Endothelial cell of umbilical vein (primary cell): ENCODE measurements around the gene UTS2R. TPM values are rescaled to one million over a fixed set of nuclear protein-coding genes. Genes with fewer than 3 reads are reported as not detected.

Experiments
- BruUV-seq: library from RNA; stranded (reverse); fragments of 400-500 nt; replicated peaks from 2 replicates; lab custom pipeline; 2021; lab: Mats Ljungman, UMichigan
- CTCF ChIA-PET: fragments of 300-600, 350-600 bp; sonication (Branson Sonifier 250); formaldehyde crosslinking; loops from one replicate; lab custom pipeline; 2021; ENCODE audit warnings: antibody characterized with exemption, inconsistent platforms; lab: Charles Lee
- POLR2A ChIA-PET: fragments of 300-600, 350-600 bp; sonication (Branson Sonifier 250); formaldehyde crosslinking; loops from one replicate; lab custom pipeline; 2021; ENCODE audit warnings: antibody characterized with exemption, inconsistent platforms; lab: Charles Lee
- DNase-seq: peaks from one replicate; pipeline ENCODE4 v3.0.0-alpha.2; 2011; ENCODE audit warnings: low read depth, low spot score
- FAIRE-seq: peaks from 2 replicates; lab custom pipeline; 2011; peaks lifted over from hg19 to GRCh38; lab: Jason Lieb, UNC
- H2AFZ ChIP-seq: 2 replicates; pipeline ENCODE4 v1.6.0; 2012; ENCODE audit warnings: low read depth, low read length, control low read depth, inconsistent platforms
- H3K27ac ChIP-seq: 2 replicates; pipeline ENCODE4 v1.5.1; 2011; ENCODE audit warnings: low read depth, mild to moderate bottlenecking, control low read depth, low read length, moderate library complexity; ENCODE audit not compliant: insufficient read depth
- H3K27me3 ChIP-seq, 2 experiments: 2 replicates each; pipeline versions ENCODE4 v1.6.0 to v1.6.1; 2011; ENCODE audit warnings: low read length in 2 of 2, mixed read lengths in 1 of 2; ENCODE audit not compliant: control insufficient read depth in 2 of 2, insufficient read depth in 2 of 2
- H3K36me3 ChIP-seq, 2 experiments: 2 replicates in 1 of 2; 3 replicates in 1 of 2; pipeline ENCODE4 v1.5.1; 2011; ENCODE audit warnings: low read length in 2 of 2, mild to moderate bottlenecking in 1 of 2, moderate library complexity in 1 of 2; ENCODE audit not compliant: control insufficient read depth in 2 of 2, insufficient read depth in 2 of 2; ENCODE audit errors: extremely low read depth in 1 of 2
- H3K4me1 ChIP-seq: 3 replicates; pipeline ENCODE4 v1.5.1; 2011; ENCODE audit warnings: mild to moderate bottlenecking, low read length; ENCODE audit not compliant: control insufficient read depth, insufficient read depth; ENCODE audit errors: extremely low read depth
- H3K4me2 ChIP-seq: 2 replicates; pipeline ENCODE4 v1.6.1; 2011; ENCODE audit warnings: low read length, control low read depth, mixed read lengths; ENCODE audit not compliant: insufficient read depth
- H3K4me3 ChIP-seq, 3 experiments: fragments of 200-600 bp in 1 of 3; sonication (generic), shearing (Covaris generic) in 1 of 3; replicated peaks in 1 of 3; 2 replicates each; pipeline ENCODE4 v1.5.1; 2011 to 2016; ENCODE audit warnings: control low read depth in 3 of 3, low read length in 3 of 3, mild to moderate bottlenecking in 2 of 3, inconsistent platforms in 1 of 3, low read depth in 1 of 3, moderate library complexity in 1 of 3; ENCODE audit not compliant: insufficient read depth in 1 of 3
- H3K79me2 ChIP-seq: 2 replicates; pipeline ENCODE4 v1.6.0; 2012; ENCODE audit warnings: low read length, inconsistent platforms; ENCODE audit not compliant: control insufficient read depth, insufficient read depth
- H3K9ac ChIP-seq: replicated peaks from 2 replicates; pipeline ENCODE3; 2011; ENCODE audit warnings: low read length, control low read depth; ENCODE audit not compliant: insufficient read depth; ENCODE audit errors: extremely low read depth
- H3K9me1 ChIP-seq: replicated peaks from 3 replicates; pipeline ENCODE4 v1.6.0; 2011; ENCODE audit warnings: mild to moderate bottlenecking, low read length; ENCODE audit not compliant: control insufficient read depth, insufficient read depth; ENCODE audit errors: extremely low read depth
- H3K9me3 ChIP-seq: replicated peaks from 2 replicates; pipeline ENCODE4 v1.5.1; 2012; ENCODE audit warnings: low read length, inconsistent platforms; ENCODE audit not compliant: control insufficient read depth, insufficient read depth
- H4K20me1 ChIP-seq: replicated peaks from 2 replicates; pipeline ENCODE3; 2011; ENCODE audit warnings: mild to moderate bottlenecking, low read length; ENCODE audit not compliant: control insufficient read depth, insufficient read depth; ENCODE audit errors: extremely low read depth
- EZH2 ChIP-seq: IDR thresholded peaks from 2 replicates; pipeline ENCODE4 v1.6.1; 2012; ENCODE audit warnings: borderline replicate concordance, low read depth, mild to moderate bottlenecking, moderate library complexity, low read length, inconsistent platforms; ENCODE audit not compliant: severe bottlenecking
- FOS ChIP-seq: IDR thresholded peaks from 2 replicates; pipeline ENCODE4 v1.6.1; 2011; ENCODE audit warnings: mild to moderate bottlenecking, low read length, moderate library complexity, borderline replicate concordance; ENCODE audit not compliant: insufficient read depth
- GATA2 ChIP-seq: IDR thresholded peaks from 2 replicates; pipeline ENCODE4 v1.7.0; 2011; ENCODE audit warnings: low read depth, mild to moderate bottlenecking, moderate library complexity, mixed read lengths, low read length; ENCODE audit not compliant: insufficient read length, insufficient read depth
- JUN ChIP-seq: IDR thresholded peaks from 2 replicates; pipeline ENCODE4 v1.6.1; 2011; ENCODE audit warnings: borderline replicate concordance, low read depth; ENCODE audit not compliant: insufficient read length, insufficient read depth
- MYC ChIP-seq: IDR thresholded peaks from one replicate; pipeline ENCODE4 v1.6.1; 2011; ENCODE audit warnings: mild to moderate bottlenecking, low read depth, low read length
- POLR2A ChIP-seq: IDR thresholded peaks from 2 replicates; pipeline ENCODE4 v1.6.1; 2012; ENCODE audit warnings: low read depth, mild to moderate bottlenecking, control low read depth, low read length
- POLR2AphosphoS5 ChIP-seq: IDR thresholded peaks from 2 replicates; pipeline ENCODE4 v1.6.1; 2012; ENCODE audit warnings: low read depth, mild to moderate bottlenecking, control low read depth, low read length, moderate library complexity; ENCODE audit not compliant: insufficient read depth
- dilution Hi-C: fragments of 300-500 bp; cut with MboI; formaldehyde crosslinking; loops from one replicate; pipeline ENCODE4 v1.15.0; 2019; ENCODE audit warnings: low sequenced_read_pairs; ENCODE audit not compliant: extremely low pct_ligation_motif_present
- intact Hi-C: fragments of 100-400 bp; cut with micrococcal nuclease; formaldehyde crosslinking; loops from one replicate; pipeline ENCODE4 v1.10.0; 2022
- polyA plus RNA-seq, 4 experiments: library from polyadenylated mRNA; depleted of rRNA in 3 of 4; stranded (reverse) in 3 of 4; unstranded in 1 of 4; fragments of >200 nt; gene quantifications; 2 replicates each; pipeline versions ENCODE4 v1.2.1 to v1.2.3, GENCODE V29; 2011 to 2012; ENCODE audit warnings: missing spikeins in 1 of 4
- total RNA-seq: library from RNA; stranded (reverse); gene quantifications from 2 replicates; pipeline ENCODE4 v1.2.3, GENCODE V29; 2021
- TF ChIP-seq, protein P1 (sequence below), 2 donors: IDR thresholded peaks; 1 replicate in 1 of 2; 2 replicates in 1 of 2; pipeline ENCODE4 v1.5.1; 2011; ENCODE audit warnings: low read length in 2 of 2, mild to moderate bottlenecking in 2 of 2, moderate library complexity in 2 of 2, control low read depth in 1 of 2, inconsistent platforms in 1 of 2, low read depth in 1 of 2; ENCODE audit not compliant: insufficient read depth in 1 of 2; ENCODE audit errors: extremely low read depth in 1 of 2
- TF ChIP-seq, protein P2 (sequence below): IDR thresholded peaks from 2 replicates; pipeline ENCODE4 v1.6.1; 2011; ENCODE audit not compliant: insufficient read depth, insufficient read length

The UTS2R gene
- total and polyA plus RNA-seq, 2 donors (not counting 3 experiments of a cell fraction or from before 2014, with no cell fraction given) = not detected

DNA sequence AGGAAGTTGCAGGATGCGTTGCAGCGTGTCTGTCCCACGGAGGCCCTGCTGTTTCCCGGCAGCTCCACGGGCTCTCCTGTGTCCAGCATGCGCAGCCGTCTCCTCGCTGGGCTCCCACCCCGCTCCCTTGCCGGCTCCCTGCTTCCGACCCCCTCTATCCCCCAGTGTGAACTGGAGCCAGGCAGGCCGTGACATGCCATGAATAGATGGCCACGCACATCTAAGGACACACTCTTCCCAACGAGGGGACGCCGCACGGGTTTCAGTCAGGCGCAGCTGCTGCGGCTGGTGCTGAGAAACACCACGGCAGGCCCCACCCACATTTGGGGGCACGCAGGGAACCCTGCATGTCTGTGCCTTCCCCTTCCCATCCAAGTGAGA is 37.4 kb downstream of the UTS2R start:
- Histone ChIP-seq H3K79me2 (no peaks in the 10 kb centered on the region), H3K4me3 (no peak overlapping the region), H3K9ac (no peak overlapping the region), H3K9me3 (no peaks in the 10 kb centered on the region), H2AFZ (no peak overlapping the region), H3K27me3 (no peaks in the 10 kb centered on the region), H3K4me1 (no peaks in the 10 kb centered on the region), H3K4me2 (no peak overlapping the region), H4K20me1 (no peaks in the 10 kb centered on the region), H3K27ac (no peak overlapping the region), H3K36me3 (no peaks in the 10 kb centered on the region), H3K9me1 (no peaks in the 10 kb centered on the region)
- FAIRE-seq (no peak), DNase-seq (no peak)
- BruUV-seq = no TSS peak
- dilution Hi-C loops = no loop called here
- intact Hi-C loops = no loop called here
- TF ChIP-seq POLR2A = no peak
- TF ChIP-seq MYC = no peak
- POLR2A ChIA-PET = no interaction called here
- CTCF ChIA-PET = no interaction called here

DNA sequence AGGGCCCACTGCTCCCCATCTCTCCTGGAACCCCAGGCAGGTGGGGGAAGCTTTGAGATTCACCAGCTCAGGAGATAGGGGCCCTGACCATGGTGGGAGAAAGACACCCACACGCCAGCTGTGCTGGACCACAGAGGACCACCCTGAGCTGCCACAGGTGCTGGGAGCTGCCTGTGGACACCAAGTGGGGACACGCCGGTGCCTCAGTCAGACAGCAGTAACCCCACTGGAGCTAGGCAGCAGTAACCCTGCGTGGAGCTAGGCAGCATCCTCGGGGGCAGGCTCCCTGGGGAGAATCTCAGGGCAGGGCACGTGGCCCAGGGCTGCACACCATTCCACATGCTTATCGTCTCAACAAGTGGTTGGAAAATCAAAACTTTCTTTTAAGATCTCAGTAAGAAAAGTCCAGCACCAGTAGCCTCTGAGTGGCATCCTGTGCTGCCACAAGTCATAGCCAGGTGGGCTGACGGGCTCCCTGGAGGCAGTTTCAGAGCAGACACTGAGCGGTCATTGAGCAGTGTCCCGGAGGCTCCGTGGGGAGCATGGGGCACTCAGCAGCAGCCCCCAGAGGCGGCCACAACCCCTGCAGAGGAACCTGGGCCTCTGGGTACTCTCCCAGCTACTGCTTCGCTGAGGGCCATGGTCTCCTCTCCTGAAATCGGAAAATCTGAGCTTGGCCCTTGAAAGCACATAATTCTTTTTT is 38.6 kb downstream of the UTS2R start:
- dilution Hi-C loops (no loop called here), intact Hi-C loops (loop anchor here (10.0 kb wide), 2 partner anchors 165 to 375 kb away; partner anchors contain the start of genes DCXR and RAC3)
- H3K79me2 ChIP-seq = no peaks in the 10 kb centered on the region
- no peak overlapping the region for H3K27ac ChIP-seq
- no peaks in the 10 kb centered on the region for H3K9me3 ChIP-seq
- no peak overlapping the region for H3K4me3 ChIP-seq
- H3K9me1 ChIP-seq = no peaks in the 10 kb centered on the region
- FAIRE-seq (no peak), DNase-seq (no peak)
- POLR2A ChIA-PET = no interaction called here
- no peaks in the 10 kb centered on the region for H3K4me1 ChIP-seq
- TF ChIP-seq, protein P1, sequence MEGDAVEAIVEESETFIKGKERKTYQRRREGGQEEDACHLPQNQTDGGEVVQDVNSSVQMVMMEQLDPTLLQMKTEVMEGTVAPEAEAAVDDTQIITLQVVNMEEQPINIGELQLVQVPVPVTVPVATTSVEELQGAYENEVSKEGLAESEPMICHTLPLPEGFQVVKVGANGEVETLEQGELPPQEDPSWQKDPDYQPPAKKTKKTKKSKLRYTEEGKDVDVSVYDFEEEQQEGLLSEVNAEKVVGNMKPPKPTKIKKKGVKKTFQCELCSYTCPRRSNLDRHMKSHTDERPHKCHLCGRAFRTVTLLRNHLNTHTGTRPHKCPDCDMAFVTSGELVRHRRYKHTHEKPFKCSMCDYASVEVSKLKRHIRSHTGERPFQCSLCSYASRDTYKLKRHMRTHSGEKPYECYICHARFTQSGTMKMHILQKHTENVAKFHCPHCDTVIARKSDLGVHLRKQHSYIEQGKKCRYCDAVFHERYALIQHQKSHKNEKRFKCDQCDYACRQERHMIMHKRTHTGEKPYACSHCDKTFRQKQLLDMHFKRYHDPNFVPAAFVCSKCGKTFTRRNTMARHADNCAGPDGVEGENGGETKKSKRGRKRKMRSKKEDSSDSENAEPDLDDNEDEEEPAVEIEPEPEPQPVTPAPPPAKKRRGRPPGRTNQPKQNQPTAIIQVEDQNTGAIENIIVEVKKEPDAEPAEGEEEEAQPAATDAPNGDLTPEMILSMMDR (IDR thresholded peaks at IDR 0.05; ENCODE audit: extremely low read depth in 1 of 2, insufficient read depth in 1 of 2, low read depth in 1 of 2, low read length in 2 of 2) = no peak
- no peak for TF ChIP-seq GATA2
- TF ChIP-seq, protein P2, sequence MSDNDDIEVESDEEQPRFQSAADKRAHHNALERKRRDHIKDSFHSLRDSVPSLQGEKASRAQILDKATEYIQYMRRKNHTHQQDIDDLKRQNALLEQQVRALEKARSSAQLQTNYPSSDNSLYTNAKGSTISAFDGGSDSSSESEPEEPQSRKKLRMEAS = no peak
- no peak for TF ChIP-seq POLR2AphosphoS5
- no peak for TF ChIP-seq JUN
- no peak for TF ChIP-seq POLR2A
- no peak for TF ChIP-seq MYC
- TF ChIP-seq FOS = no peak
- TF ChIP-seq EZH2 = no peak
- no peak overlapping the region for H3K9ac ChIP-seq
- no peak overlapping the region for H3K4me2 ChIP-seq
- no peak overlapping the region for H2AFZ ChIP-seq
- no peaks in the 10 kb centered on the region for H3K36me3 ChIP-seq
- CTCF ChIA-PET = interaction anchor here (1.1 to 1.2 kb wide), 2 partner anchors 8 to 14 kb away, joined by 4 to 6 read pairs; no protein-coding TSS in a partner anchor
- no peaks in the 10 kb centered on the region for H4K20me1 ChIP-seq
- BruUV-seq = no TSS peak
- H3K27me3 ChIP-seq = no peaks in the 10 kb centered on the region
